Fibroblast of skin of right biceps (primary cell): ENCODE results near the gene PPP1R12B.
"Not testable (repeated sequence)": the region's sequence is repeated elsewhere in the genome, so short reads cannot be mapped to it uniquely, and the experiment has no call there.

Experiments
- DNase-seq: peaks from one replicate; pipeline ENCODE4 v3.0.0-alpha.2; 2013

PPP1R12B gene

DNA sequence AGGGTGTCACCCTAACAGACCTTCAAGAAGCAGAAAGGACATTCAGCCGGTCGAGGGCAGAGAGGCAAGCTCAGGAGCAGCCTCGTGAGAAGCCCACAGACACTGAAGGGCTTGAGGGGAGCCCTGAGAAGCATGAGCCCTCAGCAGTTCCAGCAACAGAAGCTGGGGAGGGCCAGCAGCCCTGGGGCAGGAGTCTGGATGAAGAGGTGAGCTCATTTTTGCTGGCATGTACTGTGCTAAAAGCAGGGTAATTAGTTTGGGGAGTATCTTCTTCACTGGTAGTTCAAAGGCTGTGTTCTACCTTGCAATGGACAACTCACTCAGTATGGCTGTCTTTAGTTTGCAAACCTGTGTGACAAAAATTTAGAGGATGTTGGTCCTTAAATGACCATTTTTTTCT lies 144.6 kb downstream of the PPP1R12B start:
- DNase-seq = not testable (repeated sequence)

DNA sequence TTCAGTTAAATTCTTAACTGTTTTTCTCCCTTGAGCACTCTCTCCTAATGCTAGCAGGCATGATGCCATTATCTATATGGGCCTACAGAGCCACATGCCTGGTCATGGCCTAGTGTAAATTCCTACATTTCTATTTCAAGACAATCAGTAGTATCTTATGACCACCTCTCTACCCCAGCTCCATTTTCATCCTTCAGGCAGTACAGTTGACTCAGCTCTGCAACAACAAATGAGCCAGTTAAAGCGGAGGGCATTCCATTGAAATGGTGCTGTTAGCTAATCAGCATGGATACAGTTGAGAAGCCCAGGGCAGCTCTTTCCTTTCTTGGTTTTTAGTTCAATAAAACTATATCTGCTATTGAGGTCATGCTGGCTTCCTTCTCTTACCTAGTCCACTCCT lies 150.0 kb downstream of the PPP1R12B start:
- DNase-seq = peak; percentile 24

DNA sequence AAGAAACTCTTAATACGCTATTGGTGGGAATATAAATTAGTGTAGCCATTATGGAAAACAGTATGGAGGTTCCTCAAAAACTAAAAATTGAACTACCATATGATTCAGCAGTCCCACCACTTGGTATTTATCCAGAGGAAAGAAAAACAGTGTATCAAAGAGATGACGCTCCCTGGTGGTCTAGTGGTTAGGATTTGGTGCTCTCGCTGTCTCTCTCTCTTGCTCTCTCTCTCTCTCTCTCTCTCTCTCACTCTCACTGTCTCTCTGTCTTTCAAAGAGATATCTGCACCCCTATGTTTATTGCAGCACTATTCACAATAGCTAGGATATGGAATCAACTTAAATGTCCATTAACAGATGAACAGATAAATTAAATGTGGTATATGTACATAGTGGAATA lies 151.5 kb downstream of the PPP1R12B start:
- not testable (repeated sequence) for DNase-seq

DNA sequence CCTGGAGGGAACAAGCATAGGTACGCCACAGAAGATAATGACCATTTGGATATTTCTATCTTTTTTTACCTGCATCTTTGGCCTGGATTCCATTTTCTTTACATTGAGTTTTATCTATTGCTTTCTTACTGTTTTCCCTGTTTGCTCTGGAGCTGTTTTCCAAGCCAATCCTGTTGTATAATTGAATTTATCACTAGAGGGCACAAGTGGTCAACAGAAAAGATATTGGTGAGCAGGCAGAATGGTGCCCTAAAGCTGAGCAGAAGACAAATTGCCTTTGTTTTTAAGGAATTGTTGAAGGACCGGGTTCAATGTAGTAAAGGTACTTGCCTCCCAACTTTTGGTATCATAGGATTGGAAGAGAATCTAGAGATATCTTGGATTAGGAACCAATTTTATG lies 152.8 kb downstream of the PPP1R12B start:
- DNase-seq = peak; percentile 39

DNA sequence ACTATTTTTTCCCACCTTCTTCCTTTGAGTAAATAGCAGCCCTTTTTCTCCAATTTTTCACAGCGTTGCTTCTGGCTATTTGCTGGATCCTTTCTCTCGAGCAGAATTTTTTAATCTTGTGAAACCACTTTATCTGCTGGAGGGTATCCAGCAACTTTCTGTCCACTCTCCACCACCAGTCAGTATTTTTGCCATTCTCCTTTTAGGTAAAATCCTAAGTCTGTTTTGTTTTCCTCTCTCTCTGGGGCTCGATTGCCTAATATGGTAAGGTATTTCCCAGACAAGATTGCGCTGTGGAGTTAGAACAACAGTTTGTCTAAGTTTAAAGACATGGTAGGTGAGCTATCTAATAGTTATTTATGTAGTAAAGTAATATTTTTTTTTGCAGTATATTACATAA lies 156.9 kb downstream of the PPP1R12B start:
- peak; percentile 77 for DNase-seq

DNA sequence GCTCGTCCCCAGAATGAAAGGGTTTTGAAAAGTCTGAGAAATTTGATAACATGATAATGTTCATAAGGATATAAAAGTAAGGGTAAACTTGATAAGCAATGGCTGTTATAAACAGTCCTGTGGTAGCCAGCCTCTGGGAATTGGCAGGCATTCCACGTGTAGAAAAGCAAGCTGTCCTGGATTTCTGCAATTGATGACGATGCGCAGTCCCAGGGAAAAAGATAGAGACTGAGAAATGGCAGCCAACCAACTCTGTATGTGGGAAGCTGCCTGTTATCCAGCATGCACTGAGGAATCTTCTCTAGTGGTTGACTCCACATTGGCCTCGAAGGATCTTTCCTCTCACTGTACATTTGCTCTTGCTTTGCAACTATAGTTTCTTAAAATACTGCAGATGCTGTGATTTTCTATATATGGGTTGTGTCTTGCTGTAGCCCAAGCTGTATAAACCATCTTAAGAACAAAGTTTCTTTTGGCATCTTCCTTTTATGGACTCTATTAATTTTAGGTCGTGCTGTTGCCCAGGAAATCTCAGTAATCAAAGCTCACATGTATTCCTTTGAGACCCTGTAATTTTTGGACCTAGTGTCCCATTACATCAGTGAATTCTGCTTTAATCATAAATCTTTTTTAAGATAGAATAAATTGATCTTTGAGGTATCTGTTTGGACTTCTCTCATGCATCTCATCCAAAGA lies 157.5 kb downstream of the PPP1R12B start:
- DNase-seq = peak; percentile 66

DNA sequence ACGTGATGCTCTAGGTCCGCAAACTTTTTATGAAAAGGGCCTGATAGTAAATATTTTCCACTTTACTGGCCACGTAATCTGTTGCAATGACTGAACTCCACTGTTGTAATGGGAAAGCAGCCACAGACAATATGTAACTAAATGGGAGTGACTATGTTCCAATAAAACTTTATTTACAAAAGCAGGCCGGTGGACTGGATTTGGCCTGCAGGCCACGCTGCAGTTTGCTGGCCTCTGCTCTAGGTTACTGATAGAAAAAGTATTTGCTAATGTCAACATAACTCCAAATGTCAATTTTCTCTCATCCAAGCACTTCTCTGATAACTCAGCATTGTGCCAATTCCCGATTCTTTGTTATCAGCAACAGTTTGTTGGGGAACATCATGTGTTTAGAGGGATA lies 160.4 kb downstream of the PPP1R12B start:
- DNase-seq = not testable (repeated sequence)

DNA sequence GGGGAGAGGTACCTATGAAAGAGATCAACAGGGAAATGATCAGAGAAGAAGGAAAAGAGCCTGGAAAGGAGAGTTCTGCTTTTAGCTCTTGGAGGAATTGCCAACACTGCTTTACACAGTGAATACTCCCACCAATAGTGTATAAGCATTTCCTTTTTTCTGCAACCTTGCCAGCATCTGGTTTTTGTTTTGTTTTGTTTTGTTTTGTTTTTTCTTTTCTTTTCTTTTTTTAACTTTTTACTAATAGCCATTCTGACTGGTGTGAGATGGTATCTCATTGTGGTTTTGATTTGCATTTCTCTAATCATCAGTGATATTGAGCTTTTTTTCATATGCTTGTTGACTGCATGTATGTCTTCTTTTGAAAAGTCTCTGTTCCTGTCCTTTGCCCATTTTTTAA lies 165.4 kb downstream of the PPP1R12B start:
- DNase-seq = not testable (repeated sequence)

DNA sequence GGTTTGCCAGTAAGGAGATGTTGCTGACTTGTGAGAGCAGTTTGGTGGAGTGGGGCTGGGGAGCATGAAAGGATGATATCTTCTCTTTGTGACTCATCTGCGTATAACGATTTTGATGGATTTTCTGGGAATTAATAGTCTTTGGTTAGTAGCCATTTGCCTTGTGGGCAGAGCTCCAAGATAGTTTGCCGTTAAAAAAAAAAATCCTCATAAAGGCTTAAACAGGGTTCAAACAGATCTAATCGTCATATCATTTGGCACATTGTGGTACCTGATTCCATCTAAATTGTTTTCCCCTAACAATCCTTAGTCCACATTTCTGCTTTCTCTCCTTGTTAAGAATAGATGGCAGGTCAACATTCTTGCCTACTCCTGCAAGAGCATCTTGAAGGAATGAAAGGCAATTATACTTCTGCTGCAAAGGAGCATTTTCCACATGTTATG lies 168.0 kb downstream of the PPP1R12B start:
- peak; percentile 66 for DNase-seq

DNA sequence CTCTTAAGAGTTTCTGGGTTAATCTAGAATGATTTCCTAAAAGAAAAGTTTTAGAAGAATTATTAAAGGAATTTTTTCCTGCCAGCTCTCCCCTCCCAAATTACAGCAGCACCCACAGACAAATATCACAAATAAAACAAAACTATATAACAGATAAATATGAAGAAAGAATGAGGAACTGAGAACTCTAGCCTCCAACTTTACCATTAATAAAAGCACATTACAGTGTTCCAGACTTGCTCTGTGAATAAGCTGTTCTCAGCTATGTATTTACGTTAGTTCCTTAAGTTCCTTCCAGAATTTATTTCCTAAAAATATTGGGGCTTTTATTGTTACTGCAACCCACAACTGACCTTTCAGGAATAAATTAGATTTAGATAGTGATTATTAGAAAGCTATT lies 168.6 kb downstream of the PPP1R12B start:
- not testable (repeated sequence) for DNase-seq

DNA sequence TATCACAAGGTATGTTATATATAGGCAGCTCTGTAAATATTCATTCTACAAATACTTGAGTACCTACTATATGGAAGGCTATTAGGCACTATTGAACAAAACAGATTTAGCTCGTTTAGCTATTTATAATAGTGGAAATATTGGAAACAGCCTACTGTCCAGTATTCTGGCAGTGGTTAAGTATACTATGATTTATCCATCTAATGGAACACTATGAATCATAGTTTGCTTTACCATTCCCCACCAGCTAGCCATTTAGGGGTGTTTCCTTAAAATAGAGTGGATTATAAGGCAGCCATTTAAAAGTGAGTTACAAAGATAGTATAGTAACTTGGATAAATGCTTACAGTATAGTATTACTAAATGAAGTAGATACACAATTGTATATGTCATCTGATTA lies 169.7 kb downstream of the PPP1R12B start:
- not testable (repeated sequence) for DNase-seq

DNA sequence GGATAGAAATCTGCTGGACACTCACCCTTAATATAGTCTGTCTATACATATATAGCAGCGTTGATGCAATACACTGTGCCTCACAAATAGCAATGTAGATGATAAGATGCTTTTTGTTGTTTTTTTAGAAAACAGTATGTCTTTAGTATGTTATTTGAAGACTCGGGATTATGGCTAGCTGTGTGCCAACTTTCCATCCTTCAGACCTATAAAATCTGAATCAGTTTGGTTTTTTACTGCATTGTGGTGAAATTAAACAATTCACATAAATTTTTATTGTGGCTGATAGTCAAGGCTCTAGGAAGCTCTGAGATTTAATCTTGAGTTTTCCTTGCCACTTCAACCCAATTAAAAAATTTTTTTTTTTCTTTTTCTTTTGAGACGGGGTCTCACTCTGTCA lies 170.4 kb downstream of the PPP1R12B start:
- DNase-seq = not testable (repeated sequence)

DNA sequence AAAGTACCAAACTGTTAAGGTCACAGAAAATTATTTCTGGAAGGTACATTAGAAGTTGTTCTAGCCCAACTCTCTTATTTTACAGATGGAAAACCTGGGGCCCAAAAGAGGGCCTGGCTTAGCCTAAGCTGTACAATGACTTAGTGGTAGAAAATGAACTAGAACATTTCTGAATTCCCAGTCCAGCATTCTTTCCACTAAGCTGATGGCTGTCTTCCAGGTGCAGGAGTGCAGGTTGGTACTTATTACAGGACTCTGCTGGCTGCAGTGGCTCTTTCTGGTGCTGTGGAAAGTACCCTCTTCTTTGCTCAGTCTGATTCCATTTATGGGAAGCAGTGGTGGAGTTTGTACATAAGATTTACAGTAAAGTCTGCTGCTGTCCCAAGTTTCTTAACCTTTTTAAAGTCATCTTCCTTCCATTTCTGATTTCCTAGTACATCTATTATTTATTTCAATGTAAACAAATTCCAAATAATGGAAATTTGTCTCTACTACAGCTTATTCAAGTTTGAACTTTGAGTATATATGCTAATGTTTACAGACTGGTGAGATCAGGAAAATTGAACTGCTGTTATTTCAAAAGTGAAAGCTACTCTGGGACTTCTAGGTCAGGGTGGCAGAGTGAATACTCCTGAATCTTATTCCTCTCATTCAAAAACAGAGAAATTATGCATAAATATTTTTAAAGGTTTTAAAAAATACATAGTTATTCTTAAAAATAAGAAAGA lies 171.8 kb downstream of the PPP1R12B start:
- DNase-seq = not testable (repeated sequence)

DNA sequence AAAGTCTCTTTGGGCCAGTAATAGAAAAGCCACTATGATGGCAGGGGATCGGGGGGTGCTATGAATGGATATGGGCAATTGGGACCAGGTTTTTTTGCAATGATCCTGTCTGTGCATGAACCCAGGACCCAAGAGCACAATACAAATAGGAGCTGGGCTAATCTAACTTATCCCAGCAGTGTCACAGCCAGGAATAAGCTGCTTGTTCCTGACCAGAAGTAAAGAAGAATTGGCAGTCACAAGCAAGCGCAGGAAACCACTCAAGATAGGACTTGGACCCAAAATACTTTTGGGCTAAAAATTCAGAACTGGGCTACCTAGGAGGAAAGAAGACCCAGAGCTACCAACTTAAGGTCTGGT lies 172.3 kb downstream of the PPP1R12B start:
- DNase-seq = not testable (repeated sequence)

DNA sequence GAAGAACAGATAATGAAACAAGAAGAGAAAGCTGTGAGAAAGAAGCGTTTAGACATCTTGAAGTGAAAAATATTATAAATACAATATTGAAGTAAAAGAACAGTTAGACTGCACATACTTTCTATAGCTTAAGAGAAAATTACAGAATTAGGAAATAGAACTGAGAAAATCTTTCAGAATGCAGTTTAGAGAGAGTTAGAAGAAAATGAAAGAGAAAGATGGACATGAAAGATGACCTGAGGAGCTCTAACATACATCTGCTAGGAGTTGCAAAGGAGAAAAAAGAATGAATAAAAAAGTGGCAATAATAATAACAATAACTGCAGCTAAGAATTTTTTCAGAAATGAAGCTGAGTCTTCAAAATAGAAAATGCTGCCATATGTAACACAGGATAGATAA lies 173.0 kb downstream of the PPP1R12B start:
- not testable (repeated sequence) for DNase-seq

DNA sequence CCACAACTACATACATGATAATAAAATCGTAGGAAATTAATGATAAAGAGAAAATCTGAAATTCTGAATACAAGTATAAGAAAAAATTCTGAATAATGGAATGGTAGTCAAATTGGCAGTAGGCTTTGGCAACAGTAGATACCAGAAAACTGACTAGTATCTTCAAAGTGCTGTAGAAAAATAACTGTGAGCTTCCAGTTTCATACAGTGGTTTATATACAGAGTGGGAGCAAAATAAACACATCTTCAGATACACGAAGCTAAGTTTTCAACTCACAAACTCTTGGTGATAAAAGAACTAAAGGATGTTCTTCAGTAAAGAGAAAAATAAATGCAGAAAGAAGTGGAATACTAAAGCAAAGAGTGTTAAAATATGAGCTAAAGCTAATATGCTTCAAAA lies 173.4 kb downstream of the PPP1R12B start:
- DNase-seq = no peak

DNA sequence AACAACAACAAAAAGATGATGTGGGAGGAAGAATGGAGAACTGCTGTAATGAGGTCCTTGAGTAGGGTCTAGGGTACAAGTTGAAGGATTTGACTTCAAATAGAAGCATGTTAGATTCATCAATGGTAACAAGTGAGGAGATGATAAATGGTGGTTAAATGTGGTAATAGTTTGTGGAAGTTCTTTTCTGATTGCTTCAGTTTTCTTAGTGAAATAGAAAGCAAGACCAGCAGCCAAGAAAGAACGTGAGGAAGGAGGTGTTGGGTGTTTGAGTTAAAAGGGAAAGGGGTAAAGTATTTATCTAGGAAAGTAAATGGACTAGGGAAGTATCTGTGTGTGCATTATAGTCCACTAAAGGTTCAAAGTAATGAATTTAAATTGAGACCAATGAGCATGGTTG lies 177.6 kb downstream of the PPP1R12B start:
- DNase-seq = not testable (repeated sequence)

DNA sequence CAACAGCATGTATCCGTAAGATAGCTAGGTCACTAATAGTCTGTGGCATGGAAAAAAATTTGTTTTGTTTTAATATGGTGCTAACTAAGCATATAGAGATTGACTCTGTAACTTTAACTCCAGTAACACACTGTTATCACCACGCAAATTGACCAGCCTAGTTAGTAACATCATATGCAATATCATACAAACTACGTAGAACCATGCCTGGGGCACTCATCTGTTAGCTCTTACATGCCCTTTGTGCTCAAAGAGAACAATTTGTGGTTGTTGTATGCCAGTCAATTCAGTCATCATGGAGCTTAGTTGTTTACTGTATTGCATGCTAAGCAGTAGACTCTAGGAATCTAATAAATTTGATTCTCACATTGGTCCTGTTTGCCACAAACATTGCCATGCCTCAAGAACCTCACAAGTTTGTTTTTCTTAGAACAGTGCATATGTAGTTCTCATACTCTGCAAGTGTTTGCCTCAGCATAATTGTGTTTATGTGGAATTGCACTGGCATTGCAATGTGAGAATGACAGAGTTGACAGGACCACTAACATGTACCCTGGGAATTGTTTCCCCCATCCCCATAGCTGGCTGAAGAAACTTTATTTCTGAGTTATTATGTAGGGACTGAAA lies 179.7 kb downstream of the PPP1R12B start:
- DNase-seq = not testable (repeated sequence)

DNA sequence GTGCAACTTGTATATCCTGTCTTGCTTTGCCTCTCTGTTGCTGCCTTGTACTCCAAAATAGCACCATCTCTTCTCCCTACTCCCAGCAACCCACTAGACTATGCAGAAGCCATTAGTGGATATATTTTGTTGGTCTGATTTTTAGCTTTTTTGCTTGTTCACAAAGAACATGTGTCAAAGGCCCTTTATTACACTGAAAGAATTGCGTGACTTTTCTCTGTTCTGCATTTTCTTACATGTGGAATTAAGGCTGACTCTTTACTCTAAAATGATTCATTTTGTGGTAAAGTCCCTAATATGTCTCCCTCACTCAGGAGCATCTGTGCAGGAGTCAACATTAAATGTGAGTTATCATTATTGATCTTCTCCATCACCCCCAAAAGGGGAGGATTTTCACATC lies 182.2 kb downstream of the PPP1R12B start:
- DNase-seq = not testable (repeated sequence)

DNA sequence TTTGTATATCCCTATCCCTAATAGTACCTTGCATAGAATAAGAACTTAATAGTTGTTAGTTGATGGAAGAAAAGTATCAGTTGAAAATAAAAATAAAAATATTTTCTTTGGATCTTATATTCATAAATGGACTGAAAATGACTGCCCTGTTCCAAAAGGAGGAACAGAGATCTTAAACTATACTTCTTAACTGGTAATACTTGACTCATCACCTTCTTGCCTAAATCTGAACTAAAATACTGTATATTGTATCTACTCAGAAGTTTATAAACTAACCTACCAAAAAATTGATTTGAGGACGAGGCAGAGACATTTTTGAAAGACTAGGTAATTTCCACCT lies 182.9 kb downstream of the PPP1R12B start:
- DNase-seq = no peak

DNA sequence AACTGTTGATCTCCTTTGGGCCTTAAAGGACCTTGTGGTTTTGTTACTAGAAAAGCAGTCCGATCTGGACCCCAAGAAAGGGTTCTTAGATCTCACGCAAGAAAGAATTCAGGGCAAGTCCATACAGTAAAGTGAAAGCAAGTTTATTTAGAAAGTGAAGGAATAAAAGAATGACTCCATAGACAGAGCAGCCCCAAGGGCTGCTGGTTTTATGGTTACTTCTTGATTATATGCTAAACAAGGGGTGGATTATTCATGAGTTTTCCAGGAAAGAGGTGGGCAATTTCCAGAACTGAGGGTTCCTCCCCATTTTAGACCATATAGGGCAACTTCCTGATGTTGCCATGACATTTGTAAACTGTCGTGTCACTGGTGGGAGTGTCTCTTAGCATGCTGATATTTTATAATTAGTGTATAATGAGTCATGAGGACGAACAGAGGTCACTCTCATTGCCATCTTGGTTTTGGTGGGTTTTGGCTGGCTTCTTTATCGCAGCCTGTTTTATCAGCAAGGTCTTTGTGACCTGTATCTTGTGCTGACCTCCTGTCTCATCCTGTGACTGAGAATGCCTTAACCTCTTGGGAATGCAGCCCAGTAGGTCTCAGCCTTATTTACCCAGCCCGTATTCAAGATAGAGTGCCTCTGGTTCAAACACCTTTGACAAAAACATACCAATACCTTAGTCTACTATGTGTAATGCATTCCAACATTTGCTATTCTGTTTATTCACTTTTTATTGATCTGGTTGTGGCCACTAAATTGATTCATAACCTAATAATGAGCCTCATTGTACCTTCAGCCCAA lies 183.5 kb downstream of the PPP1R12B start:
- DNase-seq = peak; percentile 55

DNA sequence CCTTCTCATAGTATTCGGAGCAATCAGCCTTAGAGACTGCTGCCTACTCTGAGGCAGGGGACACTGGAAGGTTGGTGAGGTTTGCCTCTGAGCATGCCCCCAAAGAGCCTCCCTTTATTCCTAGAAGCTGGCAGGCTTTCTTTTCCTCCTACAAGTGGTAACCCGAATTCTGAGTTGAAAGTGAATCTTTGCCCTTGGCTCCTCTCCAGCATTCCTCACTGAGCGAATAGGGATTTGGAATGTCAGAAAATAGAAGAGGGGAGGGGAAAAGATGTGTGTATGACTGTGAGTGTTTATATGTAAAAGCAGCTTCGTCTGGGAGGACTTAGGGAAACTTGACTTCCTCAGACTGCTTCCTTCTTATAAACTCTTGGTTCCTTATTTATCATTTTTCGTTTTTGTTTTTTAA lies 190.7 kb downstream of the PPP1R12B start:
- peak; percentile 89 for DNase-seq

DNA sequence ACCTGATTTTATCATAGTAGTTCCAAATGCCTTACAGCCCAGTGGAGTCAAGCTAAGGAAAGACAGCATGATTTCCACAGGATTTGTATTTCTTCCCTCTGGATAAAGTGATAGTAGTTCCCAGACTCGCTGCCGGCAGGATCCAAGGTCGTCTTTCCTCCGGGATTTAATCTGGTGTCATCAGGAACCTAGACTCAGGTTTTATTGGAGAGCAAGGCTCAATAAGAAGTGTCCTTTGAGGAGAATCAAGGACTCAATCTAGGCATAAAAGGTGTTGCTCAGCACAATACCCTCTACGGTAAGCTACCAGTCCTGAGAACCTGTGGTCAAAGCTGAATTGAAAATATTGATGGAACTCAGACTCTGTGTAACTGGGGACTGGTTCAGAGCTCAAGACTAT lies 191.1 kb downstream of the PPP1R12B start:
- DNase-seq = not testable (repeated sequence)
